Measurements from ENCODE around the gene AUTS2. TPM values are rescaled to one million over a fixed set of nuclear protein-coding genes. Genes with fewer than 3 reads are reported as not detected.

Gene AUTS2
- total and polyA plus RNA-seq, 10 donors = 6.1 to 54.8 (median 29.1) TPM

- Histone ChIP-seq H3K27ac (no peak overlapping the region), H3K9me3 (no peaks in the 10 kb centered on the region), H3K36me3 (peaks cover 0 to 89% (median 29%) of the 10 kb centered on the region in 6 donors), H3K4me3 (no peak overlapping the region), H3K27me3 (replicated peaks in 1 of 7) (no peaks in the 10 kb centered on the region), H3K4me1 (no peaks in the 10 kb centered on the region)
- WGBS, 5 donors = 84 to 96% (median 94%) methylated on average over 11 of the region's 11 CpGs
- intact Hi-C loops (cut with DNase I; ENCODE audit: low total_unique reads) = no loop called here
- no peak for TF ChIP-seq POLR2A (IDR thresholded peaks at IDR 0.05)
- TF ChIP-seq, protein P1, sequence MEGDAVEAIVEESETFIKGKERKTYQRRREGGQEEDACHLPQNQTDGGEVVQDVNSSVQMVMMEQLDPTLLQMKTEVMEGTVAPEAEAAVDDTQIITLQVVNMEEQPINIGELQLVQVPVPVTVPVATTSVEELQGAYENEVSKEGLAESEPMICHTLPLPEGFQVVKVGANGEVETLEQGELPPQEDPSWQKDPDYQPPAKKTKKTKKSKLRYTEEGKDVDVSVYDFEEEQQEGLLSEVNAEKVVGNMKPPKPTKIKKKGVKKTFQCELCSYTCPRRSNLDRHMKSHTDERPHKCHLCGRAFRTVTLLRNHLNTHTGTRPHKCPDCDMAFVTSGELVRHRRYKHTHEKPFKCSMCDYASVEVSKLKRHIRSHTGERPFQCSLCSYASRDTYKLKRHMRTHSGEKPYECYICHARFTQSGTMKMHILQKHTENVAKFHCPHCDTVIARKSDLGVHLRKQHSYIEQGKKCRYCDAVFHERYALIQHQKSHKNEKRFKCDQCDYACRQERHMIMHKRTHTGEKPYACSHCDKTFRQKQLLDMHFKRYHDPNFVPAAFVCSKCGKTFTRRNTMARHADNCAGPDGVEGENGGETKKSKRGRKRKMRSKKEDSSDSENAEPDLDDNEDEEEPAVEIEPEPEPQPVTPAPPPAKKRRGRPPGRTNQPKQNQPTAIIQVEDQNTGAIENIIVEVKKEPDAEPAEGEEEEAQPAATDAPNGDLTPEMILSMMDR (IDR thresholded peaks at IDR 0.05 in 8 of 11, conservative IDR thresholded peaks at IDR 0.05 in 3 of 11) = no peak
- TF ChIP-seq POLR2AphosphoS5 (IDR thresholded peaks at IDR 0.05) = no peak
- no peak for DNase-seq
Measured at GRCh38 chr7:70781922-70782311, 1183.6 kb downstream of the AUTS2 start.

- peaks cover 0 to 89% (median 34%) of the 10 kb centered on the region in 6 donors for H3K36me3 ChIP-seq
- 85 to 100% (median 95%) methylated on average over 1 of the region's 1 CpG for WGBS, 5 donors
- intact Hi-C loops (cut with DNase I; ENCODE audit: low total_unique reads) = no loop called here
- no peaks in the 10 kb centered on the region for H3K27me3 ChIP-seq (replicated peaks in 1 of 7)
- H3K9me3 ChIP-seq = no peaks in the 10 kb centered on the region
- no peak overlapping the region for H3K4me3 ChIP-seq
- no peak overlapping the region for H3K27ac ChIP-seq
- no peaks in the 10 kb centered on the region for H3K4me1 ChIP-seq
- DNase-seq = no peak
- TF ChIP-seq, protein P1 (IDR thresholded peaks at IDR 0.05 in 8 of 11, conservative IDR thresholded peaks at IDR 0.05 in 3 of 11) = no peak
- TF ChIP-seq POLR2A (IDR thresholded peaks at IDR 0.05) (no peak), POLR2AphosphoS5 (IDR thresholded peaks at IDR 0.05) (no peak)
Measured at GRCh38 chr7:70782796-70783195, 1184.5 kb downstream of the AUTS2 start.

GRCh38 chr7:70785427-70785826 lies 1187.2 kb downstream of the AUTS2 start:
- DNase-seq = no peak
- no peak overlapping the region for H3K4me3 ChIP-seq
- no peaks in the 10 kb centered on the region for H3K4me1 ChIP-seq
- 91 to 98% (median 94%) methylated on average over 5 of the region's 5 CpGs for WGBS, 5 donors
- H3K9me3 ChIP-seq = no peaks in the 10 kb centered on the region
- TF ChIP-seq POLR2A (IDR thresholded peaks at IDR 0.05) (no peak), POLR2AphosphoS5 (IDR thresholded peaks at IDR 0.05) (no peak)
- TF ChIP-seq, protein P1 (IDR thresholded peaks at IDR 0.05 in 8 of 11, conservative IDR thresholded peaks at IDR 0.05 in 3 of 11) = no peak
- intact Hi-C loops (cut with DNase I; ENCODE audit: low total_unique reads) = no loop called here
- no peak overlapping the region for H3K27ac ChIP-seq
- H3K36me3 ChIP-seq = peaks cover 0 to 98% (median 44%) of the 10 kb centered on the region in 6 donors
- H3K27me3 ChIP-seq (replicated peaks in 1 of 7) = no peaks in the 10 kb centered on the region

DNA sequence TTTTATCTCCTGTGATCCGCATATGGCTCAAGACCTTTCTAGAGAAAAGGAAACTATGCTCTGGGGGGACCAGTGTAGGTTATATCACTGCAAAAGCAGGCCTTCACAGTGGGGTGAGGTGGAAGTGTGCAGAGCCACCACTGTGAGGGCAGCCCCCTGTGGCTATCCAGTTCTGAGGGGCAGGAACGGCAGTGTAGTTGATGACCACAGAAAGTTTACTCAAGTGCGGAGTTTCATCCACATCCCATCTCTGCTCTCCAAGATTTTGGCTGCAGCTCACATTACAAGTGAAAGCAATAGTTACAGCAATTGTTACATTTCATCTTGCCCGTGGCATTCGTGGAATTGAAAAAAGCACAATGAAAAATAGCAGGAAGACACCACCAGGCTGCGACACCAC lies 1187.8 kb downstream of the AUTS2 start:
- Histone ChIP-seq H3K27ac (no peak overlapping the region), H3K4me3 (no peak overlapping the region), H3K36me3 (peaks cover 0 to 99% (median 46%) of the 10 kb centered on the region in 6 donors), H3K9me3 (no peaks in the 10 kb centered on the region), H3K4me1 (no peaks in the 10 kb centered on the region), H3K27me3 (replicated peaks in 1 of 7) (no peaks in the 10 kb centered on the region)
- intact Hi-C loops (cut with DNase I; ENCODE audit: low total_unique reads) = no loop called here
- DNase-seq = no peak
- TF ChIP-seq, protein P1 (IDR thresholded peaks at IDR 0.05 in 8 of 11, conservative IDR thresholded peaks at IDR 0.05 in 3 of 11) = no peak
- no peak for TF ChIP-seq POLR2A (IDR thresholded peaks at IDR 0.05)
- no peak for TF ChIP-seq POLR2AphosphoS5 (IDR thresholded peaks at IDR 0.05)
- WGBS, 5 donors = 87 to 98% (median 92%) methylated on average over 6 of the region's 6 CpGs

All from spleen (tissue), 11 donors.